GM13977 (cell line): ENCODE measurements around the gene CRAMP1.

Experiments used
- DNase-seq: peaks from one replicate; pipeline ENCODE4 v3.0.0; 2012; ENCODE audit warnings: low spot score
- CTCF ChIP-seq: IDR thresholded peaks from 2 replicates; pipeline ENCODE4 v1.5.1; 2012; ENCODE audit warnings: mild to moderate bottlenecking, control low read depth; ENCODE audit not compliant: insufficient read depth; ENCODE audit errors: extremely low read depth, missing control alignments
- in situ Hi-C: fragments of 300-500 bp; cut with MboI; formaldehyde crosslinking; loops from one replicate; pipeline ENCODE4 v1.12.0; 2022; ENCODE audit warnings: low sequenced_read_pairs, low pct_unique_long_range_greater_than_20kb, mixed read lengths, inconsistent platforms; ENCODE audit not compliant: unreplicated experiment

Gene CRAMP1

GRCh38 chr16:1640261-1640941 lies 28.2 kb downstream of the CRAMP1 start:
- no peak for TF ChIP-seq CTCF
- DNase-seq, result no peak
- in situ Hi-C loops, result no loop called here

- no peak for TF ChIP-seq CTCF
- DNase-seq, result no peak
- in situ Hi-C loops, result no loop called here
These were observed 29.1 kb downstream of the CRAMP1 start for GRCh38 chr16:1641261-1641660.

GRCh38 chr16:1642148-1642547 lies 30.0 kb downstream of the CRAMP1 start:
- DNase-seq, result no peak
- TF ChIP-seq CTCF, result no peak
- in situ Hi-C loops, result no loop called here

GRCh38 chr16:1642753-1643152 lies 30.6 kb downstream of the CRAMP1 start:
- no peak for TF ChIP-seq CTCF
- in situ Hi-C loops, result no loop called here
- DNase-seq, result no peak

- in situ Hi-C loops, result no loop called here
- no peak for DNase-seq
- no peak for TF ChIP-seq CTCF
These were observed 31.4 kb downstream of the CRAMP1 start for GRCh38 chr16:1643521-1643920.

- in situ Hi-C loops, result no loop called here
These were observed 33.9 kb downstream of the CRAMP1 start for GRCh38 chr16:1645914-1646525.

More at GRCh38 chr16:1645914-1646525, 33.9 kb downstream of the CRAMP1 start:
- no peak for DNase-seq
- no peak for TF ChIP-seq CTCF
